Measurements from ENCODE around the gene CCDC60. TPM values are rescaled to one million over a fixed set of nuclear protein-coding genes. Genes with fewer than 3 reads are reported as not detected.

CCDC60 gene
- total RNA-seq, 1 experiment from 2014 or later, result not detected

DNA sequence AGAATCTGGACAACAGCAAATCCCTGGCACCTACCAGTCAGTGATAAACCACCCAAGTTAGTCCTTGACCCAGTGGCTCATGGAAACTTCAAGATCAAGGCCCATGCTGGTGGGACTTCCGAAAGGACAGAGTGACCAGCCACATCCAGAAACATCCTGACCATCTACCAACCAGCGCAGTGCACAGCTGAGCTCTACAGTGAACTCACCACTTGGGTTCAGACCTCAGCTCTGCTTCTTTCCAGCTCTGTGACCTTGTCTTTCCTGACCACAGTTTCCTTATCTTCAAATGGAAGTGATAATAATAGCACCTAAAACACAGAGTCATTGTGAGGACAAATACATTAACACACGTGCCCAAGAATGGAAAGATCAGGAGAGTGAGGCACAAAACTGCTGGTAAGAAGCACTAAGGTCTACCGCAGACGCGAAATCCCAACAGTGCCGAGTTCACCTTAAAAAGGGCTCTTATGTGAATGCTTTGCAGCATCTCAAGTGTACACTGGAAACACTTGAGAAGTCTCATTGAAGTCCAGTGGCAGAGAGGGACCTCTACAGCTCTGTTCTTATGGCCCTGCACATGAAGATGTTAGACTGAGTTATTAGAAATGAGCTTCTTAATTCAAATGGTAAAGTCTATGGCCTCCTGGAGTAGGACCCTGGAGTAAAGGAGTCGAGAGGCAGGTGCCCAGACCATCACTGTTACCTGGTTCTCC lies 128.8 kb downstream of the CCDC60 start:
- no peak for ATAC-seq

More for the DNA sequence above, 128.8 kb downstream of the CCDC60 start:
- H3K4me1 ChIP-seq (ENCODE audit: control insufficient read depth in 1 of 2, insufficient read depth in 2 of 2, low read length in 2 of 2), result no peaks in the 10 kb centered on the region
- no peaks in the 10 kb centered on the region; the same call in 1 of the 2 replicates for H3K27me3 ChIP-seq (ENCODE audit: insufficient read depth, low read length)
- DNase-seq (ENCODE audit: low read depth, low spot score), result no peak
- ChIA-PET RAD21 (ENCODE audit: low non-redundant PET in 1 of 2, low total read pairs in 2 of 2, uncharacterized antibody in 2 of 2, unreplicated experiment in 2 of 2) (no interaction called here), CTCF (no interaction called here), POLR2A (no interaction called here)
- no peaks in the 10 kb centered on the region for H3K79me2 ChIP-seq (ENCODE audit: insufficient read depth, low read length)
- no TSS peak for BruUV-seq (replicated peaks)
- H4K20me1 ChIP-seq (ENCODE audit: insufficient read depth), result no peaks in the 10 kb centered on the region
- H3K4me2 ChIP-seq (ENCODE audit: low read length), result no peak overlapping the region
- intact Hi-C loops (cut with micrococcal nuclease), result no loop called here
- H2AFZ ChIP-seq (ENCODE audit: low read depth, low read length, poor library complexity, severe bottlenecking), result no peak overlapping the region
- no peaks in the 10 kb centered on the region for H3K9me2 ChIP-seq (ENCODE audit: insufficient read depth)
- H3K9ac ChIP-seq (ENCODE audit: low read length), result no peak overlapping the region
- no peaks in the 10 kb centered on the region for H3K36me3 ChIP-seq (ENCODE audit: control insufficient read depth in 1 of 2, insufficient read depth in 2 of 2, low read length in 2 of 2)
- no peak overlapping the region for H3K27ac ChIP-seq (ENCODE audit: low read depth, low read length)
- H3K4me3 ChIP-seq (replicated peaks in 1 of 2; ENCODE audit: low read depth in 1 of 2, low read length in 2 of 2), result no peak overlapping the region
- TF ChIP-seq EZH2 (IDR thresholded peaks at IDR 0.05) (no peak), YY1 (IDR thresholded peaks at IDR 0.05; ENCODE audit: extremely low read depth, insufficient replicate concordance, low read depth, low read length) (no peak), EGR1 (IDR thresholded peaks at IDR 0.05; ENCODE audit: low read depth) (no peak), CEBPB (IDR thresholded peaks at IDR 0.05; ENCODE audit: low read depth) (no peak), CBX3 (IDR thresholded peaks at IDR 0.05; ENCODE audit: low read depth) (no peak), FOSL1 (IDR thresholded peaks at IDR 0.05; ENCODE audit: low read depth) (no peak), ZNF274 (IDR thresholded peaks at IDR 0.05; ENCODE audit: low read depth, low read length) (no peak), POLR2AphosphoS5 (IDR thresholded peaks at IDR 0.05; ENCODE audit: low read depth, low read length) (no peak), POLR2A (IDR thresholded peaks at IDR 0.05; ENCODE audit: borderline replicate concordance, extremely low read depth, insufficient read depth, insufficient read length) (no peak), TCF7L2 (IDR thresholded peaks at IDR 0.05; ENCODE audit: borderline replicate concordance, extremely low read depth, insufficient read depth, insufficient read length) (no peak), RAD21 (IDR thresholded peaks at IDR 0.05; ENCODE audit: low read depth) (no peak), SP1 (IDR thresholded peaks at IDR 0.05; ENCODE audit: low read depth) (no peak), ELF1 (IDR thresholded peaks at IDR 0.05; ENCODE audit: borderline replicate concordance, low read depth) (no peak), JUND (IDR thresholded peaks at IDR 0.05) (no peak), ZFX (IDR thresholded peaks at IDR 0.05) (no peak)
- TF ChIP-seq, protein P1, sequence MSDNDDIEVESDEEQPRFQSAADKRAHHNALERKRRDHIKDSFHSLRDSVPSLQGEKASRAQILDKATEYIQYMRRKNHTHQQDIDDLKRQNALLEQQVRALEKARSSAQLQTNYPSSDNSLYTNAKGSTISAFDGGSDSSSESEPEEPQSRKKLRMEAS (IDR thresholded peaks at IDR 0.05), result no peak
- TF ChIP-seq, protein P2, sequence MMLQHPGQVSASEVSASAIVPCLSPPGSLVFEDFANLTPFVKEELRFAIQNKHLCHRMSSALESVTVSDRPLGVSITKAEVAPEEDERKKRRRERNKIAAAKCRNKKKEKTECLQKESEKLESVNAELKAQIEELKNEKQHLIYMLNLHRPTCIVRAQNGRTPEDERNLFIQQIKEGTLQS (IDR thresholded peaks at IDR 0.05), result no peak
- TF ChIP-seq, protein P3, sequence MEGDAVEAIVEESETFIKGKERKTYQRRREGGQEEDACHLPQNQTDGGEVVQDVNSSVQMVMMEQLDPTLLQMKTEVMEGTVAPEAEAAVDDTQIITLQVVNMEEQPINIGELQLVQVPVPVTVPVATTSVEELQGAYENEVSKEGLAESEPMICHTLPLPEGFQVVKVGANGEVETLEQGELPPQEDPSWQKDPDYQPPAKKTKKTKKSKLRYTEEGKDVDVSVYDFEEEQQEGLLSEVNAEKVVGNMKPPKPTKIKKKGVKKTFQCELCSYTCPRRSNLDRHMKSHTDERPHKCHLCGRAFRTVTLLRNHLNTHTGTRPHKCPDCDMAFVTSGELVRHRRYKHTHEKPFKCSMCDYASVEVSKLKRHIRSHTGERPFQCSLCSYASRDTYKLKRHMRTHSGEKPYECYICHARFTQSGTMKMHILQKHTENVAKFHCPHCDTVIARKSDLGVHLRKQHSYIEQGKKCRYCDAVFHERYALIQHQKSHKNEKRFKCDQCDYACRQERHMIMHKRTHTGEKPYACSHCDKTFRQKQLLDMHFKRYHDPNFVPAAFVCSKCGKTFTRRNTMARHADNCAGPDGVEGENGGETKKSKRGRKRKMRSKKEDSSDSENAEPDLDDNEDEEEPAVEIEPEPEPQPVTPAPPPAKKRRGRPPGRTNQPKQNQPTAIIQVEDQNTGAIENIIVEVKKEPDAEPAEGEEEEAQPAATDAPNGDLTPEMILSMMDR (IDR thresholded peaks at IDR 0.05 in 2 of 3, conservative IDR thresholded peaks at IDR 0.05 in 1 of 3; ENCODE audit: borderline replicate concordance in 1 of 3, insufficient read depth in 1 of 3, low read depth in 2 of 3, low read length in 2 of 3), result no peak
- peaks cover 3 to 6% of the 10 kb centered on the region in 2 experiments; a peak in 2 of 4 replicates for H3K9me3 ChIP-seq (ENCODE audit: control insufficient read depth in 1 of 2, insufficient read depth in 1 of 2, low read depth in 1 of 2, low read length in 2 of 2)

All from HCT116 (cell line).